Activated CD8-positive, alpha-beta T cell treated with anti-CD3 and anti-CD28 coated beads, Interleukin-2, amount 10 ng/mL, durations not matched to agents 7 days and 5 days (primary cell): ENCODE results near the gene BTAF1. TPM values are rescaled to one million over a fixed set of nuclear protein-coding genes. Genes with fewer than 3 reads are reported as not detected.
"Not testable (repeated sequence)": the region's sequence is repeated elsewhere in the genome, so short reads cannot be mapped to it uniquely, and the experiment has no call there.

ENCODE experiments used
- ATAC-seq: fragments of 150-1000 bp; cut with Tn5 transposase; one replicate; pipeline ENCODE4 v1.10.0; 2021; ENCODE audit warnings: moderate library complexity
- CTCF ChIA-PET: fragments of 350-600 bp; sonication (Branson Sonifier 250); formaldehyde crosslinking; loops from one replicate; lab custom pipeline; 2021; ENCODE audit warnings: antibody characterized with exemption; lab: Charles Lee
- POLR2A ChIA-PET: fragments of 350-600 bp; sonication (Branson Sonifier 250); formaldehyde crosslinking; loops from one replicate; lab custom pipeline; 2021; ENCODE audit warnings: antibody characterized with exemption; lab: Charles Lee
- DNase-seq: peaks from one replicate; pipeline ENCODE4 v3.0.0-alpha.2; 2020
- H3K27ac Mint-ChIP-seq: one replicate; pipeline ENCODE4 v1.8.0; 2021; ENCODE audit warnings: mild to moderate bottlenecking, mixed read lengths
- H3K27me3 Mint-ChIP-seq: one replicate; pipeline ENCODE4 v1.8.0; 2021; ENCODE audit warnings: low read depth, mixed read lengths
- H3K36me3 Mint-ChIP-seq: one replicate; pipeline ENCODE4 v1.8.0; 2021; ENCODE audit warnings: low read depth, mixed read lengths
- H3K4me1 Mint-ChIP-seq: one replicate; pipeline ENCODE4 v1.8.0; 2021; ENCODE audit warnings: low read depth, mixed read lengths
- H3K4me3 Mint-ChIP-seq: one replicate; pipeline ENCODE4 v1.8.0; 2021; ENCODE audit warnings: mild to moderate bottlenecking, mixed read lengths
- H3K9me3 Mint-ChIP-seq: one replicate; pipeline ENCODE4 v1.8.0; 2022; ENCODE audit warnings: mixed read lengths; ENCODE audit not compliant: insufficient read depth
- total RNA-seq, 2 experiments: library from RNA; stranded (reverse); gene quantifications; one replicate each; pipeline ENCODE4 v1.2.3, GENCODE V29; 2021

Gene BTAF1
- total RNA-seq, 2 experiments from 2014 or later: 40.9 to 41.0 TPM

DNA sequence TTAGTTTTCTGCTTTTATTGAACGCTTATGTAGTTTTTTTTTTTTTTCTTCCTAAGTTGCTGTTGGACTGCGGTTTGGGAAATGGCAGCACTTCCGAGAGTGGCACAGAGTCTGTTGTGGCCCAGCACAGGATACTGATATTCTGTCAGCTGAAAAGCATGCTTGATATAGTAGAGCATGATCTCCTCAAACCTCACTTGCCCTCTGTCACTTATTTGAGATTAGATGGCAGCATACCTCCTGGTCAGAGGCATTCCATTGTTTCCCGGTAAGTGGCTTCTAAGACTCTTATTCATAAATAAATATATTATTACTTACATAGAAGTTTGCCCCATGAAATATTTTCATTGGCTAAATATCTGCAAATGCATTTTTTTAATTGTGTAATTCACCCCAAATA, 101.1 kb downstream of the BTAF1 start:
- no peak overlapping the region for H3K27ac Mint-ChIP-seq
- ChIA-PET CTCF (no interaction called here), POLR2A (no interaction called here)
- H3K27me3 Mint-ChIP-seq: no peaks in the 10 kb centered on the region
- H3K9me3 Mint-ChIP-seq: no peaks in the 10 kb centered on the region
- ATAC-seq (no peak), DNase-seq (no peak)
- H3K4me3 Mint-ChIP-seq: no peak overlapping the region
- H3K36me3 Mint-ChIP-seq: peaks cover 46% of the 10 kb centered on the region
- H3K4me1 Mint-ChIP-seq: no peaks in the 10 kb centered on the region

DNA sequence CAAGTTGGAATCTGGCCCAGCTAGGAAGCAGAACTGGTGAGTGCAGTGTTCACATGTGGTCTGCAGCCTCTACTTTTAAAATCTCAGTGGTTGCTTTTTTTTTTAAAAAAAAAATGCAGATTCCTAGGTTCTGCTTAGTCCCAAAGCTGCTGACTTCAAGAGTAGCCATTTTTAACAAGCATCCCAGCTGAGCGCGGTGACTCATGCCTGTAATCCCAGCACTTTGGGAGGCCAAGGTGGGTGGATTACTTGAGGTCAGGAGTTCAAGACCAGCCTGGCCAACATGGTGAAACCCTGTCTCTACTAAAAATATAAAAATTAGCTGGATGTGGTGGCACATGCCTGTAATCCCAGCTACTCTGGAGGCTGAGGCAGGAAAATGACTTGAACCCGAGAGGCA, 101.8 kb downstream of the BTAF1 start:
- H3K9me3 Mint-ChIP-seq, H3K27ac Mint-ChIP-seq, DNase-seq, H3K4me3 Mint-ChIP-seq, CTCF ChIA-PET, H3K27me3 Mint-ChIP-seq, ATAC-seq, H3K4me1 Mint-ChIP-seq, POLR2A ChIA-PET: not testable (repeated sequence)
- H3K36me3 Mint-ChIP-seq: peaks cover 44% of the 10 kb centered on the region

DNA sequence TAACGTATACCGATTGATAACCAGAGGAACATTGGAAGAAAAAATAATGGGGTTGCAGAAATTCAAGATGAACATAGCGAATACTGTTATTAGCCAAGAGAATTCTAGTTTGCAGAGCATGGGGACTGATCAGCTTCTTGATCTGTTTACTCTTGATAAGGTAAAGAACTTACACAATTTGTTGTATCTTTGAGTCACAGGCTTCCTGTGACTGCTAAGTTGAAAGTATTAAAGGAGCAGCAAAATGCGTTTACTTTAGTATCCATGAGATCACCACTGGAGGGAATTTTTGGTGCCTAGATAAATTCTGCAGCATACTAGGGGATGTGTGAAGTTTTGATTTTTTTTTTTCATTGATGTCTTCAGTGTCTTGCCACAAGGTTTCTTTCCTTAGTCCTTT, 103.6 kb downstream of the BTAF1 start:
- ChIA-PET POLR2A (no interaction called here), CTCF (interaction anchor here (1.0 to 1.5 kb wide), 2 partner anchors 9 to 20 kb away, joined by 4 read pairs; no protein-coding TSS in a partner anchor)
- no peak overlapping the region for H3K4me3 Mint-ChIP-seq
- DNase-seq: no peak
- no peak overlapping the region for H3K27ac Mint-ChIP-seq
- H3K4me1 Mint-ChIP-seq: peaks cover 12% of the 10 kb centered on the region
- no peaks in the 10 kb centered on the region for H3K27me3 Mint-ChIP-seq
- H3K9me3 Mint-ChIP-seq: no peaks in the 10 kb centered on the region
- peaks cover 49% of the 10 kb centered on the region for H3K36me3 Mint-ChIP-seq
- ATAC-seq: no peak

DNA sequence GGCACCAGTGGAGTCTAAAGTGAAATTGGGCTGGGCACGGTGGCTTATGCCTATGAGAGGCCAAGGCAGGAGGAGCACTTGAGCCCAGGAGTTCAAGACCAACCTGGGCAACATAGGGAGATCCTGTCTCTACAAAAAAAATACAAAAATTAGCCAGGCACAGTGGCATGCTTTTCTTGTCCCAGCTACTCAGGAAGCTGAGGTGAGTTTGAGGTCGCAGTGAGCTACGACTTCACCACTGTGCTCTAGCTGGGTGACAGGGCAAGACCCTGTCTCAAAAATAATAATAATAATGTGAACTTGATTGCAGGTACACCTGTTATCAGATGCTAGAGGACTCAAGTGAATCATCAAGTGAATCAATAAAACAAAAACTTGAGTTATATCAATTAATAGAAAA, 108.0 kb downstream of the BTAF1 start:
- peak; percentile 35 for DNase-seq
- H3K27me3 Mint-ChIP-seq: no peaks in the 10 kb centered on the region
- POLR2A ChIA-PET: interaction anchor here (0.5 kb wide), 1 partner anchor 264 kb away, joined by 3 read pairs; no protein-coding TSS in a partner anchor
- H3K4me1 Mint-ChIP-seq: peaks cover 12% of the 10 kb centered on the region
- no peak overlapping the region for H3K4me3 Mint-ChIP-seq
- no peak overlapping the region for H3K27ac Mint-ChIP-seq
- ATAC-seq: peak; percentile 39
- H3K36me3 Mint-ChIP-seq: peaks cover 59% of the 10 kb centered on the region
- CTCF ChIA-PET: no interaction called here
- H3K9me3 Mint-ChIP-seq: no peaks in the 10 kb centered on the region

DNA sequence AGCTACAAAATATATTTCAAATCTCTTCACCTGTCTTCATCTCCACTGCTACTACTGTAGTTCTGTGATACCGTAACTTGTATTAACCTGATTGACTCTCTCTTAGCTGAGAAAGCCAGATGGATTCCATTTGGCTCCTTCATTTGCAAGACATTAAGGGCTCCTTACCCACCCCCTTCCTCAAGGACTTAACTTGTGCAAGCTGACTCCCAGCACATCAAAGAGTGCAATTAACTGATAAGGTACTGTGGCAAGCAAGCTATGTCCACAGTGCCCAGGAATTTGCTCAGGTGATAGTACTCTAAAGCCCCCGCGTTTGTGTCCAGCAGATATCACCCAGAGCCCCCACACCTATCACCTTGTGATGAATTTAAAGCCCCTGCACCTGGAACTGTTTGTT, 109.5 kb downstream of the BTAF1 start:
- H3K27ac Mint-ChIP-seq, DNase-seq, H3K9me3 Mint-ChIP-seq, H3K4me3 Mint-ChIP-seq, H3K27me3 Mint-ChIP-seq, ATAC-seq, CTCF ChIA-PET: not testable (repeated sequence)
- Mint-ChIP-seq H3K4me1 (peaks cover 12% of the 10 kb centered on the region), H3K36me3 (peaks cover 46% of the 10 kb centered on the region)
- POLR2A ChIA-PET: interaction anchor here (0.6 kb wide), 1 partner anchor 43 kb away, joined by 3 read pairs; no protein-coding TSS in a partner anchor

DNA sequence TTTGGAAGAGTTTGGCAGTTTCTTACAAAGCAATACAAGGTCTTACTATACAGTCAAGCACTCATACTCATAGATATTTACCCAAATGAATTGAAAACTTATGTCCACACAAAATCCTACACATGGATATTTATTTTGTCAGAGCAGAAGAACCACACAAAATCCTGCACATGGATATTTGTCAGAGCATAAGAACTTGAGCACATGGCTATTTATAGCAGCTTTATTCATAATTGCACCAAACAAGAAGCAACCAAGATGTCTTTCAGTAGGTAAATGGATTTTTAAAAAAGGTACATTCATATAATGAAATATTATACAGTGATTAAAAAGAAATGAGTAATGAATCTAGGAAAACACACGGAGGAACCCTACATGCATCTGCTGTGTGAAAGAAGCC, 115.4 kb downstream of the BTAF1 start:
- Mint-ChIP-seq H3K27me3 (no peaks in the 10 kb centered on the region), H3K4me1 (no peaks in the 10 kb centered on the region), H3K27ac (no peak overlapping the region), H3K9me3 (no peaks in the 10 kb centered on the region), H3K36me3 (peaks cover 12% of the 10 kb centered on the region), H3K4me3 (no peak overlapping the region)
- ATAC-seq (no peak), DNase-seq (no peak)
- POLR2A ChIA-PET: no interaction called here
- CTCF ChIA-PET: no interaction called here

DNA sequence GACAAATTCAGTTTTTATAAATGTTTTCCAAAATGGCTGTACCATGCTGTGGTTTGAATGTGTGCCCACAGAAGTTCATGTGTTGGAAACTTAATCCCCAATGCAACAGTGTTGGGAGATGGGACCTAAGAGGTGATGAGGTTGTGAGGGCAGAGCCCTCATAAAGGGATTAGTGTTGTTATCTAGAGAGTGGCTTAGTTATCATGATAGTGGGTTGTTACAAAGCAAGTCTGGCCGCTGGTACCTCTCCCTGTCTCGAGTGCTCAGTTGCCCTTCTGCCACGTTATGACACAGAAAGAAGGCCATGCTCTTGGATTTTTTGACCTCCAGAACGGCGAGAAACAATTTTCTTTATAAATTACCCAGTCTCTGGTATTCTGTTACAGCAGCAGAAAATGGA, 119.0 kb downstream of the BTAF1 start:
- Mint-ChIP-seq H3K27ac (no peak overlapping the region), H3K27me3 (no peaks in the 10 kb centered on the region), H3K4me3 (no peak overlapping the region), H3K36me3 (no peaks in the 10 kb centered on the region), H3K4me1 (peaks cover 5% of the 10 kb centered on the region), H3K9me3 (no peaks in the 10 kb centered on the region)
- CTCF ChIA-PET: no interaction called here
- POLR2A ChIA-PET: no interaction called here
- ATAC-seq: no peak
- no peak for DNase-seq

DNA sequence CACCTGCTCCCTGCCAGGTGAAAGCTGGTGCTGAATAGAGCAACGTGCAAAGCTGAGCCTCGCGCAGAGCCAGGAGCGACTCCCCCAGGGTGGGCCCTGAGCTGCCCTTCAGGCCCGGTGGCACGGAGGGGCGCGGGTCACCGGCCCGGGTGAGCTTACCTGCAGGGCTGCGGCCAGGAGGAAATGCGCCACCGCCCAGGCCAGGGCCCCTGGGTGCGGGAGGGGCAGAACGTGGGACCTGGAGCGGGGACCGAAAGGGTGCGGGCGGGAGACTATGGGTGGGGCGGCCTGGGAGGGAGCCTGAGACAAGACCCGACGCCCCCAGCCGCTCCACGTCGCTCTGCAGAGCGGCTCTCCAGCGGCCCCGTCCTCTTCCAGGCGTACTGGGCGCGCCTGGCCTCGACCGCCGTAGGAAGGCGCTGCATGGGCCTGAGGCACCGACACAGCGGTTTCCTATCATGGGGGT, 122.1 kb downstream of the BTAF1 start:
- Mint-ChIP-seq H3K4me3 (no peak overlapping the region), H3K27me3 (no peaks in the 10 kb centered on the region), H3K9me3 (no peaks in the 10 kb centered on the region), H3K36me3 (no peaks in the 10 kb centered on the region), H3K27ac (no peak overlapping the region), H3K4me1 (peaks cover 15% of the 10 kb centered on the region)
- no peak for DNase-seq
- no peak for ATAC-seq
- ChIA-PET CTCF (no interaction called here), POLR2A (no interaction called here)

DNA sequence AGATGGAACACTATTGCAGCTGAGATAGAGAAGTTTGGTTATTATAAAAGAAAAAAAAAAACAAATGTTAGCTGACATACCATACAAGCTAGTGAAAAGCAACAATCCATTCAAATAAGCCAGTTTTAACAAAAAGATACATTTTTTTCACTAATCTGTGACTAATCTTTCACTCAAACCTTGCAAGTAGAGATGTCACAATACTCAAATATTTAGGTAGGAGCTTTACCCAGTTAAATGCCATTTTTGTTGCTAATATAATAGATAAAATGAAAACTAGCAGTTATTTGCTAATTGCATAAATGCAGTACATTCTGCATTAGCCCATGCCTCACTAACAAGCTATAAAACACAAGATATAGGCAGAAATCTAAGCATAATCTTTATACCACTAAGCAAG, 123.6 kb downstream of the BTAF1 start:
- ATAC-seq: no peak

DNA sequence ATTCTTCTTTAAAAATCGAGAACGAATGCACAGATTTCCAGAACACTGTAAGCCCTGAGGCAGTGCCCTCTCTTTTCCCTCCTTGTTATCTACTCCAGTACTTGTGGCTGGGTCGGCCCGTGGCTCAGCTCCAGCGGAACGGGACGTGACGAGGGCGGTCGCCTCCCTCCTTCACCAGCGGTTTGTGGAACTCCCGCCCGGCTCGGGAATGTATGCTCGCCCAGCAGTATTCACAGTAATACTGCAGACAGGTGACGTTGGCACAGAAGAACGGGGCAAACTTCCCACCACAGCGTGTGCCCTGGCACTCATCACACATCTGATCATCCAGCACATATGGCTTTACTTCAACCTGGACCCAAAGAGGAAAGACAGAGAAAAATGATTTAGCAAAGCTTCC, 128.5 kb downstream of the BTAF1 start:
- Mint-ChIP-seq H3K27ac (no peak overlapping the region), H3K9me3 (no peaks in the 10 kb centered on the region), H3K36me3 (no peaks in the 10 kb centered on the region), H3K4me1 (peaks cover 17% of the 10 kb centered on the region), H3K4me3 (no peak overlapping the region), H3K27me3 (no peaks in the 10 kb centered on the region)
- POLR2A ChIA-PET: no interaction called here
- CTCF ChIA-PET: interaction anchor here (0.9 kb wide), 1 partner anchor 22 kb away, joined by 3 read pairs; no protein-coding TSS in a partner anchor
- DNase-seq (no peak), ATAC-seq (no peak)

More for the DNA sequence above, 123.6 kb downstream of the BTAF1 start:
- H3K36me3 Mint-ChIP-seq: no peaks in the 10 kb centered on the region
- ChIA-PET CTCF (interaction anchor here (0.9 to 1.1 kb wide), 2 partner anchors 12 to 21 kb away, joined by 3 to 4 read pairs; no protein-coding TSS in a partner anchor), POLR2A (no interaction called here)
- no peaks in the 10 kb centered on the region for H3K27me3 Mint-ChIP-seq
- H3K4me1 Mint-ChIP-seq: peaks cover 15% of the 10 kb centered on the region
- no peak overlapping the region for H3K4me3 Mint-ChIP-seq
- no peak for DNase-seq
- no peak overlapping the region for H3K27ac Mint-ChIP-seq
- H3K9me3 Mint-ChIP-seq: no peaks in the 10 kb centered on the region

DNA sequence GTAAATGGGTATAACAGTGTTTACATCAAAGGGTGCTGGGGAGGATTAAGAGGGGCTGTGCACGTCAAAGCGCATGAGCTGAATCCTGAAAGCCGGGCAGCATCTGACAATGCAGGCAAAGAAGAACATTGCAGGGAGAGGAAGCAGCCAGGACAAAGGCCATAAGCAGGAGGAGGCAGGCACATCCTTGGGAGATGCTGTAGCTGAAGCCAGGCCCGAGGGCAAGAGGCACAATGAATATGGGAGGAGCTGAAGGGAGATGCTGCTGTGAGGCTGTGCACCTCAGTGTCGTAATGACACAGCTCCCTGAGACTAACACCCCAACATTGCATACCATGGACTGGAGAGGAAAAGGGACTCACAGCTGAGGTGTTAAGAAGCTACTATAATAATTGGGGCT, 129.2 kb downstream of the BTAF1 start:
- H3K27me3 Mint-ChIP-seq: no peaks in the 10 kb centered on the region
- H3K4me3 Mint-ChIP-seq: no peak overlapping the region
- H3K9me3 Mint-ChIP-seq: no peaks in the 10 kb centered on the region
- ATAC-seq (no peak), DNase-seq (no peak)
- peaks cover 13% of the 10 kb centered on the region for H3K4me1 Mint-ChIP-seq
- H3K36me3 Mint-ChIP-seq: no peaks in the 10 kb centered on the region
- POLR2A ChIA-PET: interaction anchor here (0.6 kb wide), 1 partner anchor 663 kb away, joined by 3 read pairs; no protein-coding TSS in a partner anchor
- CTCF ChIA-PET: interaction anchor here (0.9 kb wide), 1 partner anchor 22 kb away, joined by 3 read pairs; no protein-coding TSS in a partner anchor
- no peak overlapping the region for H3K27ac Mint-ChIP-seq

DNA sequence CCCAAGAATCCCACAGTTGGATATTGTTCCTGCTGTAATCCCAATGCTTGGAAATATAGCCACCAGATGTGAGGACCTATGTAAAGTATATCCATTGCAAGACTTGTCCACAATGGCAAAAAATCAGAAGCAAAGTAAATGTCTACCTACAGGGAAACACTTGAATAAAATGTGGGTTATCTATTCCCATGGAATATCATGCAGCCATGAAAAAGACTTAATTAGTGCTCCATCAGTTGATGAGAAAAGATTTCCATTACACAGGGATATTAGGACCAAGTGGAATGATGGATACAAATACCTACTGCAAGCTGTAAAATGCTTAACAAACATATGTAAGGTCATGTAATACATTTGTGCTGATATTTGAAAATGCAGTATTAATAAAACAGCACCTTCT, 131.2 kb downstream of the BTAF1 start:
- no peaks in the 10 kb centered on the region for H3K9me3 Mint-ChIP-seq
- H3K27me3 Mint-ChIP-seq: no peaks in the 10 kb centered on the region
- ATAC-seq: no peak
- POLR2A ChIA-PET: no interaction called here
- no peak overlapping the region for H3K27ac Mint-ChIP-seq
- H3K4me1 Mint-ChIP-seq: peaks cover 5% of the 10 kb centered on the region
- no peak overlapping the region for H3K4me3 Mint-ChIP-seq
- CTCF ChIA-PET: interaction anchor here (1.2 kb wide), 1 partner anchor 236 kb away, joined by 3 read pairs; the partner anchor contains the start of genes CPEB3 and MARCHF5
- H3K36me3 Mint-ChIP-seq: no peaks in the 10 kb centered on the region
- no peak for DNase-seq
